SK-N-MC (cell line): ENCODE data around the gene MED1.
"Not testable (repeated sequence)": the region's sequence is repeated elsewhere in the genome, so short reads cannot be mapped to it uniquely, and the experiment has no call there.

Source experiments
- EZH2 ChIP-seq: fragments of 200-600 bp; sonication (generic); IDR thresholded peaks from one replicate; pipeline ENCODE4 v1.6.1; 2017; ENCODE audit warnings: antibody characterized with exemption
- FOXP2 ChIP-seq: optimal IDR thresholded peaks from 2 replicates; pipeline ENCODE3; 2011; ENCODE audit warnings: mild to moderate bottlenecking, moderate library complexity; ENCODE audit not compliant: insufficient read depth; ENCODE audit errors: extremely low read length, control extremely low read depth
- POLR2AphosphoS5 ChIP-seq: IDR thresholded peaks from 2 replicates; pipeline ENCODE4 v1.6.1; 2012; ENCODE audit warnings: mild to moderate bottlenecking, low read depth, low read length, borderline replicate concordance

DNA sequence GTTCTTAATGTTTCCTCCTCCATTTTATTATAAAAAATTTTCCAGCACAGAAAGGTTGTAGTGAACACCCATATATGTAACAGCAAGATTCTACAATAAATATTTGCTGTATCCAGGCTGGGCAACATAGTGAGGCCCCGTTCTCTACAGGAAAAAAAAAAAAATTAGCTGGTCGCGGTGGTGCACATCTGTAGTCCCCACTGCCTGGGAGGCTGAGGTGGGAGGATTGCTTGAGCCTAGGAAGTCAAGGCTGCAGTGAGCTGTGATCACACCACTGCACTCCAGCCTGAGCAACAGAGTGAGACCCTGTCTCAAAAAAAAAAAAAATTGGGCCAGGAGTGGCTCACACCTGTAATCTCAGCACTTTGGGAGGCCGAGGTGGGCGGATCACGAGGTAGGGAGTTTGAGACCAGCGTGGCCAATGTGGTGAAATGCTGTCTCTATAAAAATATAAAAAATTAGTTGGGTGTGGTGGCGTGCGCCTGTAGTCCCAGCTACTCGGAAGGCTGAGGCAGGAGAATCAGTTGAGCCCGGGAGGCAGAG is 13.6 kb upstream of the MED1 start:
- not testable (repeated sequence) for TF ChIP-seq POLR2AphosphoS5, EZH2, FOXP2
